K562 (cell line): ENCODE data around the gene ANKS3. TPM values are rescaled to one million over a fixed set of nuclear protein-coding genes. Genes with fewer than 3 reads are reported as not detected.

Source experiments
- ATAC-seq: fragments of 200-7000 bp; cut with Tn5 transposase; 3 replicates; pipeline ENCODE4 v1.9.1; 2020; ENCODE audit warnings: moderate library complexity
- BruUV-seq: library from RNA; stranded (reverse); fragments of 400-500 nt; replicated peaks from 2 replicates; lab custom pipeline; 2021; lab: Mats Ljungman, UMichigan
- CTCF ChIA-PET: fragments of 300-600 bp; formaldehyde crosslinking; extraction: SDS; loops from one replicate; lab custom pipeline; 2021; ENCODE audit warnings: low intra/inter-chr PET ratio; lab: Yijun Ruan, JAX
- POLR2A ChIA-PET: fragments of 300-600, 350-650 bp; sonication (Branson Sonifier 250); formaldehyde crosslinking; extraction: SDS; loops from one replicate; lab custom pipeline; 2021; ENCODE audit warnings: antibody characterized with exemption, inconsistent platforms; lab: Yijun Ruan, JAX
- DNase-seq, 4 experiments: peaks; one replicate each; pipeline versions ENCODE4 v3.0.0 to v3.0.0-alpha.2; 2011 to 2018; ENCODE audit warnings: low spot score in 3 of 4, mixed read lengths in 3 of 4; ENCODE audit errors: extremely low read depth in 1 of 4
- FAIRE-seq: peaks from 2 replicates; lab custom pipeline; 2011; peaks lifted over from hg19 to GRCh38; lab: Jason Lieb, UNC
- H2AFZ ChIP-seq: 2 replicates; pipeline ENCODE4 v1.6.0; 2011; ENCODE audit warnings: low read depth, low read length, control low read depth, inconsistent platforms
- H3K27ac ChIP-seq: fragments of 200-600 bp; 3 replicates; pipeline ENCODE4 v1.8.0; 2011; ENCODE audit warnings: low read depth, mild to moderate bottlenecking, control low read depth, inconsistent platforms, low read length, moderate library complexity, mixed read lengths; ENCODE audit errors: extremely low read depth
- H3K27me3 ChIP-seq, 2 experiments: fragments of 300-600 bp in 1 of 2; 2 replicates in 1 of 2; 3 replicates in 1 of 2; pipeline versions ENCODE4 v1.6.0 to v1.8.0; 2011; ENCODE audit warnings: inconsistent platforms in 2 of 2, low read length in 2 of 2, mild to moderate bottlenecking in 1 of 2, mixed read lengths in 1 of 2, moderate library complexity in 1 of 2; ENCODE audit not compliant: control insufficient read depth in 2 of 2, insufficient read depth in 2 of 2
- H3K36me3 ChIP-seq: fragments of 300-600 bp; 3 replicates; pipeline ENCODE4 v1.8.0; 2011; ENCODE audit warnings: mild to moderate bottlenecking, low read length, inconsistent platforms; ENCODE audit not compliant: control insufficient read depth, insufficient read depth
- H3K4me1 ChIP-seq, 2 experiments: fragments of 200-600 bp in 1 of 2; replicated peaks in 1 of 2; 2 replicates in 1 of 2; 3 replicates in 1 of 2; pipeline versions ENCODE4 v1.5.1 to v1.8.0; 2011; ENCODE audit warnings: inconsistent platforms in 2 of 2, low read length in 2 of 2, mild to moderate bottlenecking in 1 of 2, mixed read lengths in 1 of 2, moderate library complexity in 1 of 2; ENCODE audit not compliant: control insufficient read depth in 2 of 2, insufficient read depth in 2 of 2
- H3K4me2 ChIP-seq: 2 replicates; pipeline ENCODE4 v1.6.1; 2011; ENCODE audit warnings: low read length, control low read depth, inconsistent platforms, mixed read lengths; ENCODE audit not compliant: insufficient read depth
- H3K4me3 ChIP-seq: fragments of 200-600 bp; sonication (generic), shearing (Covaris generic); 2 replicates; pipeline ENCODE4 v1.5.1; 2016; ENCODE audit warnings: control low read depth, inconsistent platforms
- H3K79me2 ChIP-seq: fragments of 200-600 bp; 3 replicates; pipeline ENCODE4 v1.8.0; 2011; ENCODE audit warnings: low read length, inconsistent platforms; ENCODE audit not compliant: control insufficient read depth, insufficient read depth
- H3K9ac ChIP-seq, 2 experiments: 2 replicates each; pipeline versions ENCODE4 v1.6.0 to v1.6.1; 2011; ENCODE audit warnings: low read depth in 2 of 2, low read length in 2 of 2, control low read depth in 1 of 2, inconsistent platforms in 1 of 2, mild to moderate bottlenecking in 1 of 2, mixed read lengths in 1 of 2; ENCODE audit not compliant: insufficient read depth in 1 of 2
- H3K9me1 ChIP-seq: one replicate; pipeline ENCODE4 v1.6.0; 2011; ENCODE audit warnings: inconsistent platforms, mild to moderate bottlenecking, low read length, moderate library complexity; ENCODE audit not compliant: control insufficient read depth, insufficient read depth
- H3K9me3 ChIP-seq: replicated peaks from 2 replicates; pipeline ENCODE4 v1.5.1; 2011; ENCODE audit warnings: low read depth, low read length, inconsistent platforms; ENCODE audit not compliant: control insufficient read depth, insufficient read depth
- H4K20me1 ChIP-seq: replicated peaks from 2 replicates; pipeline ENCODE4 v1.6.1; 2011; ENCODE audit warnings: low read length, inconsistent platforms, mixed read lengths; ENCODE audit not compliant: control insufficient read depth, insufficient read depth
- ERF ChIP-seq: fragments of 450-650 bp; formaldehyde crosslinking; IDR thresholded peaks from 2 replicates; pipeline ENCODE4 v1.4.0; 2020; ENCODE audit warnings: mild to moderate bottlenecking, mixed read lengths
- ESRRA ChIP-seq: fragments of 450-650 bp; IDR thresholded peaks from 2 replicates; pipeline ENCODE4 v1.6.1; 2014; ENCODE audit warnings: low read depth, mild to moderate bottlenecking, moderate library complexity, borderline replicate concordance
- FOSL1 ChIP-seq: fragments of 200-800 bp; sonication (Bioruptor generic); conservative IDR thresholded peaks from 2 replicates; pipeline ENCODE4 v1.6.1; 2016; ENCODE audit warnings: missing genetic modification characterization, missing compliant biosample characterization
- ID3 ChIP-seq, 2 experiments: fragments of 250-450 bp in 1 of 2; fragments of 450-650 bp in 1 of 2; sonication (Bioruptor Pico) in 1 of 2; IDR thresholded peaks; 2 replicates each; pipeline versions ENCODE4 v1.6.1 to v1.8.0; 2016 to 2021; ENCODE audit warnings: mild to moderate bottlenecking in 2 of 2, moderate library complexity in 2 of 2, missing compliant biosample characterization in 1 of 2, missing genetic modification characterization in 1 of 2
- NR4A1 ChIP-seq, 2 experiments: fragments of 250-450 bp in 1 of 2; fragments of 450-650 bp in 1 of 2; sonication (Bioruptor Pico) in 1 of 2; IDR thresholded peaks; 2 replicates each; pipeline versions ENCODE4 v1.4.0 to v1.6.1; 2016 to 2020; ENCODE audit warnings: mild to moderate bottlenecking in 2 of 2, missing compliant biosample characterization in 1 of 2, missing genetic modification characterization in 1 of 2, moderate library complexity in 1 of 2
- RAD21 ChIP-seq, 2 experiments: fragments of 250-450 bp in 1 of 2; fragments of 450-650 bp in 1 of 2; sonication (Bioruptor Pico) in 1 of 2; formaldehyde crosslinking in 1 of 2; IDR thresholded peaks in 1 of 2; conservative IDR thresholded peaks in 1 of 2; 2 replicates each; pipeline versions ENCODE4 v1.4.0 to v1.8.0; 2020 to 2022; ENCODE audit warnings: mild to moderate bottlenecking in 2 of 2, moderate library complexity in 1 of 2
- SIX5 ChIP-seq, 2 experiments: IDR thresholded peaks; 2 replicates each; pipeline ENCODE4 v1.6.1; 2011; ENCODE audit warnings: low read length in 2 of 2, borderline replicate concordance in 1 of 2, low read depth in 1 of 2, mild to moderate bottlenecking in 1 of 2, moderate library complexity in 1 of 2; ENCODE audit not compliant: insufficient read depth in 1 of 2
- TBL1XR1 ChIP-seq, 2 experiments: IDR thresholded peaks; 2 replicates each; pipeline ENCODE4 v1.6.1; 2012; ENCODE audit warnings: improper control_type of control experiment in 2 of 2, low read length in 2 of 2, mild to moderate bottlenecking in 1 of 2
- ZBTB5 ChIP-seq: fragments of 450-650 bp; IDR thresholded peaks from 2 replicates; pipeline ENCODE4 v1.6.1; 2017; ENCODE audit warnings: antibody characterized with exemption
- ZNF384 ChIP-seq: IDR thresholded peaks from 2 replicates; pipeline ENCODE4 v1.6.1; 2012; ENCODE audit warnings: low read depth, low read length, improper control_type of control experiment
- ZNF398 ChIP-seq: fragments of 250-450 bp; sonication (Bioruptor Pico); IDR thresholded peaks from 2 replicates; pipeline ENCODE4 v1.8.0; 2021; ENCODE audit warnings: moderate library complexity, mild to moderate bottlenecking, inconsistent platforms
- whole genome bisulfite sequencing: fragments of 100-300 bp; shearing (Covaris generic); methylation state at CpG from one replicate; pipeline ENCODE4 v1.1.6; 2016; ENCODE audit warnings: low coverage, mixed read lengths; ENCODE audit not compliant: insufficient coverage; ENCODE audit errors: missing lambda C conversion rate; 5-methylcytosine and 5-hydroxymethylcytosine counted together
- in situ Hi-C: fragments of 300-500 bp; cut with MboI; formaldehyde crosslinking; loops from 4 replicates; pipeline ENCODE4 v1.15.0; 2018; ENCODE audit warnings: inconsistent platforms, mixed read lengths
- intact Hi-C: fragments of 100-400 bp; cut with micrococcal nuclease; formaldehyde crosslinking; loops from 2 replicates; pipeline ENCODE4 v1.14.2; 2022
- polyA plus RNA-seq, 8 experiments: library from polyadenylated mRNA; depleted of rRNA in 4 of 8; stranded (reverse) in 5 of 8; unstranded in 3 of 8; fragments of >200 nt; fragmentation: Nextera tagmentation in 2 of 8; fragmentation: Illumina TruSeq in 1 of 8; extraction: Ambion mirVana in 2 of 8; extraction: Trizol in 1 of 8; gene quantifications; 2 replicates each; pipeline versions ENCODE4 v1.2.1 to v1.2.3, GENCODE V29; 2011 to 2014; ENCODE audit warnings: inconsistent platforms in 1 of 8, missing spikeins in 1 of 8
- total RNA-seq, 7 experiments: library from RNA; depleted of rRNA in 6 of 7; stranded (reverse); fragments of >200 nt in 6 of 7; fragmentation: Illumina TruSeq in 2 of 7; extraction: Trizol in 2 of 7; gene quantifications; 2 replicates each; pipeline versions ENCODE4 v1.2.1 to v1.2.3, GENCODE V29; 2011 to 2021; ENCODE audit warnings: low replicate concordance in 1 of 7

The ANKS3 gene
- total and polyA plus RNA-seq, 9 of the 15 experiments (the other 6 are each of a cell fraction or from before 2014, with no cell fraction given) = 0.43 to 25.7 (median 14.8) TPM

- no peak overlapping the region for H3K4me2 ChIP-seq
- ATAC-seq (peak; percentile 57), DNase-seq (peak in 1 of 4 experiments; percentile 18)
- TF ChIP-seq ID3 (CRISPR knock-in tag; IDR thresholded peaks at IDR 0.05) (no peak), ID3 (tag; IDR thresholded peaks at IDR 0.05) (no peak), ESRRA (no peak), SIX5 (IDR thresholded peaks at IDR 0.05; ENCODE audit: borderline replicate concordance in 1 of 2, insufficient read depth in 1 of 2, low read depth in 1 of 2, low read length in 2 of 2) (no peak), ZNF398 (CRISPR knock-in tag) (no peak), ZBTB5 (no peak), FOSL1 (tag) (no peak), RAD21 (CRISPR knock-in tag; conservative IDR thresholded peaks at IDR 0.05 in 1 of 2, IDR thresholded peaks at IDR 0.05 in 1 of 2) (no peak), NR4A1 (CRISPR knock-in tag; IDR thresholded peaks at IDR 0.05) (no peak), NR4A1 (tag; IDR thresholded peaks at IDR 0.05) (no peak), TBL1XR1 (IDR thresholded peaks at IDR 0.05; ENCODE audit: low read length in 2 of 2) (0 out of 4 replicates have a peak, but pooled peaks of 1 of the 2 experiments have one; percentile 15), ZNF384 (peak; percentile 34; the same call in 1 of the 2 replicates), ERF (CRISPR knock-in tag) (no peak)
Measured at GRCh38 chr16:4649744-4650442, 84.2 kb downstream of the ANKS3 start.

More at GRCh38 chr16:4649744-4650442, 84.2 kb downstream of the ANKS3 start:
- peaks cover 28% of the 10 kb centered on the region for H3K79me2 ChIP-seq
- peaks cover 0 to 16% of the 10 kb centered on the region in 2 experiments; a peak in 3 of 5 replicates for H3K4me1 ChIP-seq
- peak overlapping the region in 1 of 2 experiments; percentile 54; a peak in 1 of 4 replicates for H3K9ac ChIP-seq
- peaks cover 46% of the 10 kb centered on the region; the same call in 1 of the 3 replicates for H3K36me3 ChIP-seq
- no peaks in the 10 kb centered on the region for H4K20me1 ChIP-seq
- H3K9me3 ChIP-seq = no peaks in the 10 kb centered on the region
- in situ Hi-C loops (no loop called here), intact Hi-C loops (no loop called here)
- POLR2A ChIA-PET = interaction anchor here (1.2 to 1.8 kb wide), 2 partner anchors 11 to 33 kb away, joined by 4 to 6 read pairs; no protein-coding TSS in a partner anchor
- FAIRE-seq = no peak
- H3K9me1 ChIP-seq = no peaks in the 10 kb centered on the region
- H3K4me3 ChIP-seq = no peak overlapping the region
- CTCF ChIA-PET = interaction anchor here (0.6 kb wide), 1 partner anchor 84 kb away, joined by 3 read pairs; the partner anchor contains the start of gene ANKS3
- 0 out of 3 replicates have a peak overlapping the region, but pooled peaks have one; percentile 59 for H3K27ac ChIP-seq
- H2AFZ ChIP-seq = peak overlapping the region; percentile 59
- WGBS = 86% methylated on average over 20 of the region's 25 CpGs
- BruUV-seq = no TSS peak
- no peaks in the 10 kb centered on the region for H3K27me3 ChIP-seq
